Anterior cingulate cortex (tissue), 58 donors: ENCODE data around the gene ANKS1B.
"Not testable (repeated sequence)": the region's sequence is repeated elsewhere in the genome, so short reads cannot be mapped to it uniquely, and the experiment has no call there.

ENCODE experiments used
- DNase-seq, 58 donors: peaks; one replicate each; lab custom pipeline; 2025; lab: John Stamatoyannopoulos, UW

ANKS1B gene

DNA sequence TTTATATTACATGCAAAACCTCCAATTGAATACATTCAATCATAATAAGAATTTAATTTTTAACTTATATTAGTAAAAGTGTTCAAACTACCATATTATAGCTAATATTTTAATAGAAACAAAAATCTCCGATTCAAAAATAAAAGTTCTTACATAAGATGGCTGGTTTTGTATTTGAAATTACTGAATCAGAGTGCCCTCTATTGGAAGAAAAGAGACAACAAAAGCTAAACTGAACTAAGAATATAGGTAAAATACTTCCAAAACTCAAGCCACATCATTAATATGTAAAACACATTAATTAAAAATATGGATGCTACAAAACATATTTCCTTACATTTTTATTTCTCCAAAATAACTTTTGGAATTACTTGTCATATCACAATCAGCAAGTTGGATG is 216.9 kb downstream of the ANKS1B start:
- no peak for DNase-seq

DNA sequence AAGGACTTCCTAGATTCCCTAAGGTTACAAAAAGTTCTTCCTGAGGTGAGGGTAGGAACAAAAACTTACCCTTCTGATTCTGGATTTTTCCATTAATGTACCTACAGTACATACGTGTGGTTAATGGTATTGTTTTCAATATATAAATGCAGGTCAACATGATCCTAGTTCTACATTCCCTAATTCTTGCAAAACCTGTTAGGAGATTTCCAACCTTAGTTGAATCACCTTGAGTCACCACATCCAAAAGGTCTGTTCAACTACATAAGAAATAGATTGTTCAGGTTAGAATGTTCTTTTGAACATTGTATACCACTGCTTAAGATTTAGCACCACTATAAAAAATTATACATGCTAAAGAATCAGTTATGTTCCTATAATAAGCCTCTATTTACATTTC is 218.3 kb downstream of the ANKS1B start:
- no peak for DNase-seq

DNA sequence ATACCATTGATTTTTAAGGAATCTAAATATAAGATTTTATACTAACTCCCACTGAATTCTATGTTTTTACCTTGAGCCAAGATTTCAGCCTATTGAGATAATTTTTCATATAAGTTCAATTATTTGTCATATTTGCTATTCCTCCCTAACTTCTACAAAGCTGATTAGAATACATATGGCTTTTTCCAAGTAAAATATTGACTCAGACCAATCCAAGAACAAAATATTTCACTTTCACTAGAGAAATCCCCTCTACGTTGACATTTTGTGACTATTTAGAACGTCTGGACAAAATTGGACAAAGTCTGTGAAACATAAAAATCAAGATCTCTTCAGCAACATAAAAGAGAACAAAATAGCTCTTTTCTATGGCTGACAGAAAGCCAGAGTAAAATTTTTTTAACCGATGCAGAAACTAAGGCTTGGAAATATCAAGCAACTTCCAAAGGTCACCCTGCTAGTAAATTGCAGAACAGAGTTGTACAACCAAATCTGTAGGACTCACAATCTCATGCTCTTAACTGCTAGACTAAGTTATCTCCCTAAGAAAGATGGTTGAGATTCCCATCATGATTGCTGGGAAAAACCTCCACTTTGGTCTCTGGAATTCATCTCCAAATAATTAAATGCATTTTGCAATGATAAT is 219.1 kb downstream of the ANKS1B start:
- no peak for DNase-seq

DNA sequence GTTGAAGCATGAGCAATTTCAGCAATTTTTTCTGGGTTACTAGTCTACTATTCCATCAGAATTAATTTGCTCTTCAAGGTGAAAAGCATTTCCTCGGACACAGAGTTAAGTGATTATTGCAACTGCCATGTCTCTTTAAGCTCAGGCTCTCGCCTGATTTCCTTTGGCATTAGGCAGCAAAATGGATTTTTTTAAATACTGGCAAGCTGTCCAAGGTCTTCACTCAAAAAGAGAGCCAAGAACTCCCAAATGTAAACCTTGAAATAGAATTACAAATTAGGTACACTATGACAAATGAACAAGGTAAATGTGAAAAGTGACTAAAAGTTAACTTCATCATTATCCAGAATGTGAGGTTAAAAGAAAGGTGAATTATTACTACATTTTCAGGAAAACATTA is 225.3 kb downstream of the ANKS1B start:
- DNase-seq = no peak

DNA sequence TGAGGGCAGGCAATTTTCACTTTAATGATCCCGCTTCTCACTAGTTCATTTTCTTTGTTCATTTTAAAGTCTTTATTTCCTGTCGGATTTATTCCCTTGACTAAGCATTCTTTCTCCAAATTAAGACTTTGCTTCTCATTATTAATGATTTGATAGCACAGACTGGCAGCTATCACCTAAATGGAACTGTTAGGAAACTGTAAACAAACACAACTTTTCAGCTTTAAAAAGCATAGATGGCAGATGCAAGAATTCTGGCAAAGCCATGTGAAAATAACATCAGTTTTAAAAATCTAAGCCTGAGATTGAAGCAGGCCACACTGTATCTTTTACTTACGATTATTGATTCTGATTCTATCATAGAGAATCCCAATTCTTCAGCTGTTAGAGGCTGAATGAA is 225.7 kb downstream of the ANKS1B start:
- DNase-seq = no peak

DNA sequence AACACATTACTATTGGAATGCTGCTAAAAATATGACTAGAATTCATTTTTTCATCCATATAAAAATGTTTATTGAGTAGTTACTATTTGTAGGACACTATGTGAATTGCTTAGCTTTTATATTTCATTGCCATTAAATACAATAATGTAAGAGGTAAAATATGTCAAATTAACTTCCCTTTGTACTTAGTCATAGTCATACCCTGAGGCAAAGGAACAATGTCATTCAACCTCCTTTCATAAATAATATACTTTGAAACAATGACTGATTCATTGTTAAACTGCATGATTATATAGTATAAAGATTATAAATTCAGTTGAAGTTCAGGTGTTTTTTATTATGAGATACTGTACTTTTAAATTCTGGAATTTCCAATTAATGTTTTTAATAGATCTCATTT is 232.0 kb downstream of the ANKS1B start:
- DNase-seq = no peak

DNA sequence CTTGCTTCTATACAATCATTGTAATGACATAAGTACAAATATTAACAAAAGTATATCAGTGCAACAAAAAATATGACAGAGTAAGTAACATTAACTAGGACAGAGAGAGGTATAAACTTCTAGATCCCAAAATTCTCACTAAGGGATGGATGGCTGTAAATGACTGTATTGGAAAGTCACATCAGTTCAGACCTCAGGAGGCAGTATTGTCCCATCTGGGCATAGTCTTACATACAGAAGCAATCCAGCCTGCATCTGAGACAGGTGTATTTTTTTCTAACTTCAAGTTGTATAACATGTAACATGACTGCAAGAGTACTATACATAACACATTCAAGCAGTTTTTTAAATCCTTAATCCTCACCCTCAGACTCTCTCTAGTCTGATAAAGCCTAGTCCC is 238.2 kb downstream of the ANKS1B start:
- DNase-seq = no peak

DNA sequence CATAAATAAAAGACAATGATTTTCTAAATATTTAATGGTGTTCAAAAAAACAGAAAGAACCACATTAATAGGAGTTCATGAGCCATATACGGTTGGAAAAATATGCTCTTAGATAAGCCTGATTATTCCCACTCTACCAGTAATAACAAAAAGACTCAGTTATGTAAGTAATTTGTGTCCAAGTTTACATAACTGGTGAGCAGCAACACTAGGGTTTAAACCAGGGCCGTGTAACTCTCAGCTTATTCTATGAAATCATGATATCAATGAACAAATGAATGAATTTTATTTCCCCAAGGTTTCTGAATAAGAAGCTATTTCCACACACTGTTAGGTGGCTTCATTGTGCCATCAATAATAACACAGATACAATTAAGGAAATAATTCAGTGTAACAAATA is 238.8 kb downstream of the ANKS1B start:
- no peak for DNase-seq

DNA sequence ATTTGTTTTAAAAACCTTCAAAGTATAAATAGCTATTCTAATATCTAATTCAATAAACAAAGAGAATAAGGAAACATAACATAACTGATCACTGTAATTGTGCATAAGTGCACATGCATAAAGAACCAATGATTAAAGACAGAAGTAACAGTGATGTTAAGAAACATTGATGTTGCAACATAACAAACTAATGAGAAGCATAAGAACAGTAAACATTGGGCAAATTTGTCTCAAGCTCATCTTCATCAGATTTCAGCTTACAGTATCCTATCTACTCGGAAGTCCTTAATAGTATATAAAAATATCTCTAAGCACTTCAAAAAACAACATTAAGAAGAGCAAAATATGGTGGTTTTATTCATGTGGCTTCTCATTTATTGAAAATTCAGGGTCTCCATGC is 239.6 kb downstream of the ANKS1B start:
- DNase-seq = no peak

DNA sequence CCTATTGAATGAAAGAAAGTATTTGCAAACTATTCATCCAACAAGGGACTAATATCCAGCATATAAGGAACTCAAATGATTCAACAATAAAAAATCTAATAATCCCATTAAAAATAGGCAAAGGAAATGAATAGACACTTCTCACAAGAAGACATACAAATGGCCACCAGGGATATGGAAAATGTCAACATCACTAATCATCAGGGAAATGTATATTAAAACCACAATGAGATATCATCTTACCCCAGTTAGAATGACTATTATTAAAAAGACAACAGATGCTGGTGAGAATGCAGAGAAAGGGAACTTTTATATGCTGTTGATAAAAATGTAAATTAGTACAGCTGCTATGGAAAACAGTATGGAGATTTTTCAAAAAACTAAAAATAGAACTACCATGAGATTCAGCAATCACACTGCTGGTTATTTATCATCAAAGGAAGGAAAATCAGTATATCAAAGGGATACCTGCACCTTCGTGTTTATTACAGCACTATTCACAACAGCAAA is 247.9 kb downstream of the ANKS1B start:
- DNase-seq = no peak

DNA sequence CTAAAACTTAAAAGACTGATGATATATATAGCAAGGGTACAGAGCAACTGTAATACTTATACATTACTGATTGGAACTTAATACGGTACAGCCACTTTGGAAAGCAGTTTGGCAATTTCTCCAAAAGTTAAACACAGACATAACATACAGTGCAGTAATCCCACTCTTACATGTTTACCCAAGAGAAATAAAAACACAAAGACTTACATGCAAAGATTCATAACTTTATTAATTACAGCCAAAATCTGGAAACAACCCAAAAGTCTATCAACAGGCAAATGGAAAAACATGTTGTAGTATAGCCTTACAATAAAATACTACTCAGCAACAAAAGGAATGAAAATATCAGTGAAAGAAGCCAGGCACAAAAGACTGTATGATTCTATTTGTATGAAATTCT is 252.6 kb downstream of the ANKS1B start:
- no peak for DNase-seq

DNA sequence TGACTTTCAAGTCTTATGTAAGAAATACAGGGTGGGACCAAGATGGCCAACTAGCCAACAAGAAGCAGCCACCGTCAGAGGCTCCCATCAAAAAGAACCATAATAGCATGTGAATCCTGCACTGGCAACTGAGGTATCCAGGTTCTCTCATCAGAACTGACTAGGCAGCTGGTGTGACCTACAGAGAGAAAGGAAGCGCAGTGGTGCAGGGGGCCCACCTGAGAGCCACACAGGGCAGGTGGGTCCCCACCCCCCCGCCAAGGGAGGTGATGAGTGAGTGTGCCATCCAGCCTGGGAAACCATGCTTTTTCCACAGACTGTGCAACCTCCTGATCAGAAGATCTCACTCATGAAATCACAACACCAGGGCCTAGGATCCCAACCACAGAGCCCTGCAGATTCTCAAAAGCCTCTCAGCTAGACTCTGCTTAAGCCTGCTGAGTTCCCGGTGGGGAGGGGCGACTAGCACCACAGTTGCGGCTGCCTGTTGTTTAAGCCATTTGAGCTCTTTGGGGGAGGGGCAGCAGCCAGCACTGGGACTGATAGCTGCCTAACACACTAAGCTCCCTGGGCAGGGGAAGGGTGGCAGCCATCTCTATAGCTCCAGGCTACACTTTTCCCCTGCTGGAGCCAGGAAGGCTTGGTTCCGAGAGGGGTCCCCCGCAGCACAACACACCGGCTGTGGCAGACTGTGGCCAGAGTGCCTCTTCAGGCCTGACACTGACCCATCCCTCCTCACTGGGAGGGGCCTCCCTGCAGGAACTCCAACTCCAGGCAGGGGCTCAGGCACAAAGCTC is 261.8 kb downstream of the ANKS1B start:
- no peak for DNase-seq

DNA sequence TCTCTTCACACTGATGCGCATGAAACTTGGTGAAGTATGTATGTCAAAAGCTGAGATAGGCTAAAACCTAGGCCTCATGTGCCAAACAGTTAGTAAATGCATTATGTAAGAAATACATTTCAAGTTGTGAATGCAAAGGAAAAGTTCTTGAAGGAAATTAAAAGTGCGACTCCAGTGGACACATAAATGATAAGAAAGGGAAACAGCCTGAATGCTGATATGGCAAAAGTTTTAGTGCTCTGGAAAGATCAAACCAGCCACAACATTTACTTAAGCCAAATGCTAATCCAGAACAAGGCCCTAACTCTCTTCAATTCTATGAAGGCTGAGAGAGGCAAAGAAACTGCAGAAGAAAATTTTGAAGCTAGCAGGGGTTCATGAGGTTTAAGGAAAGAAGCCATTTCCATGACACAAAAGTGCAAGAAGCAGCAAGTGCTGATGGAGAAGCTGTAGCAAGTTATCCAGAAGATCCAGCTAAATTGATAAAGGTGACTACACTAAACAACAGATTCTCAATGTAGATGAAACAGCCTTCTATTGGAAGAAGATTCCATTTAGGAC is 262.9 kb downstream of the ANKS1B start:
- no peak for DNase-seq

DNA sequence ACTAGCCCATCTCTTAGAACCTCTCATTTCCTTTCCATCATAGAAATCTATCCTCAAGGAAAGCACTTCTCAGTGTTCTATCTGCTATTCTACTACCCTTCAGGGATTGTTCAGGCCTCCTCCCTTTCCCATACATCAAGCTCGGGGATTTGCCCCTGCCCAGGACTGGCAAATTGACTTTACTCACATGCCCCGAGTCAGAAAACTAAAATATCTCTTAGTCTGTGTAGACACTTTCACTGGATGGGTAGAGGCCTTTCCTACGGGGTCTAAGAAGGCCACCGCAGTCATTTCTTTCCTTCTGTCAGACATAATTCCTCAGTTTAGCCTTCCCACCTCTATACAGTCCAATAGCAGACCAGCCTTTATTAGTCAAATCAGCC is 264.7 kb downstream of the ANKS1B start:
- DNase-seq = not testable (repeated sequence)

DNA sequence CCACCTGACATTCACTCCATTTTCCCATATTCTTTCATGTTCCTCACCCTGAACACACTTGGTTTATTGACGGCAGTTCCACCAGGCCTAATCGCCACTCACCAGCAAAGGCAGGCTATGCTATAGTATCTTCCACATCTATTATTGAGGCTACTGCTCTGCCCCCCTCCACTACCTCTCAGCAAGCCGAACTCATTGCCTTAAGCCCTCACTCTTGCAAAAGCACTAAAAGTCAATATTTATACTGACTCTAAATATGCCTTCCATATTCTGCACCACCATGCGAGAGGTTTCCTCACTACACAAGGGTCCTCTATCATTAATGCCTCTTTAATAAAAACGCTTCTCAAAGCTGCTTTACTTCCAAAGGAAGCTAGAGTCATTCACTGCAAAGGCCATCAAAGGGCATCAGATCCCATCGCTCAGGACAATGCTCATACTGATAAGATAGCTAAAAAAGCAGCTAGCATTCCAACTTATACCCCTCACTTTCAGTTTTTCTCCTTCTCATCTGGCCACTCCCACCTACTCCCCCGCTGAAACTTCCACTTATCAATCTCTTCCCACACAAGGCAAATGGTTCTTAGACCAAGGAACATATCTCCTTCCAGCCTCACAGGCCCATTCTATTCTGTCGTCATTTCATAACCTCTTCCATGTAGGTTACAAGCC is 265.2 kb downstream of the ANKS1B start:
- DNase-seq = not testable (repeated sequence)

DNA sequence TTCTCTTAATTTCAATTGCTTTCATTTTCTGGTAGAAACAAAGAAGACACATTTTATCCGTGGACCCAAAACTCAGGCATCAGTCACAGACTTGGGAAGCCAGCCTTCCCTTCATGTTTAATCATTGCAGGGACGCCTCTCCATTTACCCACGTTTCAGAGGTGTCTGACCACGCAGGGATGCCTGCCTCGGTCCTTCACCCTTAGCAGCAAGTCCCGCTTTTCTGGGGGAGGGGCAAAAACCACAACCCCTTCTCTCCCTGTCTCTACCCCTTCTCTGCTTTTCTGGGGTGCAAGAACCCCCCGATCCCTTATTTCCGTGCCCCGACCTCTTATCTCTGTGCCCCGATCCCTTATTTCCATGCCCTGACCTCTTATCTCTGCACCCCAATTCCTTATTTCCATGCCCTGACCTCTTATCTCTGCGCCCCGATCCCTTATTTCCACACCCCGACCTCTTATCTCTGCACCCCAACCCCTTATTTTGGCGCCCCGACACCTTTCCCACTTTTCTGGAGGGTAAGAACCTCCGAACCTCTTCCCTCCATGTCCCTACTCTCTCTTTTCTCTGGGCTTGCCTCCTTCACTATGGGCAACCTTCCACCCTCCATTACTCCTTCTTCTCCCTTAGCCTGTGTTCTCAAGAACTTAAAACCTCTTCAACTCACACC is 268.8 kb downstream of the ANKS1B start:
- not testable (repeated sequence) for DNase-seq

DNA sequence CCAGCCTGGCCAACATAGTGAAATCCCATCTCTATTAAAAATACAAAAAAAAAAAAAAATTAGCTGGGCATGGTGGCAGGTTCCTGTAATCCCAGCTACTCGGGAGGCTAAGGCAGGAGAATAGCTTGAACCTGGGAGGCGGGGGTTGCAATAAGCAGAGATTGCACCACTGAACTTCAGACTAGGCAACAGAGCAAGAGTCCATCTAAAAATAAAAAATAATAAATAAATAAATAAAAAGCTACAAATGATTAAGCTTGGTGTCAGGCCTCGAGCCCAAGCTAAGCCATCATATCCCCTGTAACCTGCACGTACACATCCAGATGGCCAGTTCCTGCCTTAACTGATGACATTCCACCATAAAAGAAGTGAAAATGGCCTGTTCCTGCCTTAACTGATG is 269.8 kb downstream of the ANKS1B start:
- not testable (repeated sequence) for DNase-seq

DNA sequence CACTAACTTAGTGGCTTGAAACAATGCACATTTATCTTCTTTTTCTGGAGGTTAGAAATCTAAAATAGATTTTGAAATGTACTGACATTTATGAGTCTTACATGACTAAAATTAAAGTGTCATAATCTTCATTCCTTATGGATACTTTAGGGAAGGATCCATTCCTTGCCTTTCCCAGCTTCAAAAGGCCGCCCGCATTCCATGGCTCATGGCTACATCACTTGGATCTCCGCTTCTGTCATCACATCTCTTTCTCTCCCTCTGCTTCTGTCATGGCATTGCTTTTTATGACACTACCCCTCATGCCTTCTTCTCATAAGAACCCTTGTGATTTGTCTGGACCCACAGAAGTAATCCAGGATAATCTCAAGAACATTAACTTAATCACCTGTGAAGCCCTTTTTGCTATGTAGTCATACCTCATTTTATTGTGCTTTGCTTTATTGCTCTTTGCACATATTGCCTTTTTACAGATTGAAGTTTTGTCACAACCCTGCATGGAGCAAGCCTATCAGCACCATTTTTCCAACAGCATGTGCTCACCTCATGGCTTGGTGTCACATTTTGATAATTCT is 270.7 kb downstream of the ANKS1B start:
- DNase-seq = no peak

DNA sequence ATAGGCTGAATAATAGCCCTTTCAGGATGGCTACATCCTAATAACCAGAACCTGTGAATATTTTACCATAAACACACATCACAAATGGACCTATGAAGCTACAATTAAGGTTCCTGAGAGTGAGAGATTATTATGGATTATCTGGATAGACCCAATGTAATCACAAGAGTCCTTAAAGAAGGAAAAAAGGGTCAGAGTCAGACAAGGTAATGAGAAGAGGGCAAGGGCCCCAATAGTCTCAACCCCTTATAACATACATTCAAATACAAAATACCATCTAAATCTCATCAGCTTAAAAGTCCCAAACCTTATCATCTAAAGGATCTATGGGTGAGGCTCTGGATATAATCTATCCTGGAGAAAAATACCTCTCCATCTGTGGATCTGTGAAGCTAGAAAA is 272.5 kb downstream of the ANKS1B start:
- DNase-seq = no peak

DNA sequence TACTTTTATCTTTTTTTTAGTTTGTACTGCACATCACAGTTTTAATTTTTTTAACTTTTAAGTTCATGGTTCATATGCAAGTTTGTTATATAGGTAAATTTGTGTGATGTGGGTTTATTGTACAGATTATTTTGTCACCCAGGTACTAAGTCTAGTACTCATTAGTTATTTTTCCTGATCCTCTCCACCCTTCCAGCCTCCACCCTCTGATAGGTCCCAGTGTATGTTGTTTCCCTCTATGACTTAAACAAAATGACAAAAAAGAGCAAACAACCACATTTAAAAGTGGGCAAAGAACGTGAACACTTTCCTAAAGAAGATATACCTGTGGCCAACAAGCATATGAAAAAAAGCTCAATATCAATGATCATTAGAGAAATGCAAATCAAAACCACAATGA is 273.5 kb downstream of the ANKS1B start:
- no peak for DNase-seq
